ENCODE measurements around the gene CDH4. TPM values are rescaled to one million over a fixed set of nuclear protein-coding genes. Genes with fewer than 3 reads are reported as not detected.

CDH4 gene
- total and polyA plus RNA-seq, 7 donors: under 0.01 to 0.06 TPM; not detected in 5

GRCh38 chr20:61459705-61460104 is 207.6 kb downstream of the CDH4 start:
- H3K4me3 ChIP-seq: no peak overlapping the region
- H3K9me3 ChIP-seq: no peaks in the 10 kb centered on the region
- H3K36me3 ChIP-seq: no peaks in the 10 kb centered on the region
- no peak overlapping the region for H3K27ac ChIP-seq
- no peak for DNase-seq
- no peaks in the 10 kb centered on the region for H3K4me1 ChIP-seq
- peaks cover 0 to 12% (median 0%) of the 10 kb centered on the region in 3 donors for H3K27me3 ChIP-seq
- WGBS, 2 donors: 82 to 86% methylated on average over 7 of the region's 7 CpGs
- intact Hi-C loops (cut with DNase I): no loop called here
- TF ChIP-seq POLR2A (IDR thresholded peaks at IDR 0.05) (no peak), POLR2AphosphoS5 (IDR thresholded peaks at IDR 0.05) (no peak), CTCF (IDR thresholded peaks at IDR 0.05) (no peak), EP300 (IDR thresholded peaks at IDR 0.05) (no peak)

GRCh38 chr20:61460261-61461052 is 208.4 kb downstream of the CDH4 start:
- intact Hi-C loops (cut with DNase I): no loop called here
- WGBS, 2 donors: 76 to 79% methylated on average over 11 of the region's 11 CpGs

GRCh38 chr20:61461461-61461860 is 209.4 kb downstream of the CDH4 start:
- H3K9me3 ChIP-seq: no peaks in the 10 kb centered on the region
- no peak overlapping the region for H3K4me3 ChIP-seq
- H3K4me1 ChIP-seq: no peaks in the 10 kb centered on the region
- DNase-seq: no peak
- H3K36me3 ChIP-seq: no peaks in the 10 kb centered on the region
- intact Hi-C loops (cut with DNase I): no loop called here
- H3K27ac ChIP-seq: no peak overlapping the region
- 85 to 87% methylated on average over 12 of the region's 12 CpGs for WGBS, 2 donors
- TF ChIP-seq POLR2AphosphoS5 (IDR thresholded peaks at IDR 0.05) (no peak), EP300 (IDR thresholded peaks at IDR 0.05) (no peak), CTCF (IDR thresholded peaks at IDR 0.05) (no peak), POLR2A (IDR thresholded peaks at IDR 0.05) (no peak)
- H3K27me3 ChIP-seq: peaks cover 0 to 14% (median 0%) of the 10 kb centered on the region in 3 donors

More at GRCh38 chr20:61460261-61461052, 208.4 kb downstream of the CDH4 start:
- Histone ChIP-seq H3K4me3 (no peak overlapping the region), H3K4me1 (no peaks in the 10 kb centered on the region), H3K27me3 (peaks cover 0 to 12% (median 0%) of the 10 kb centered on the region in 3 donors), H3K9me3 (no peaks in the 10 kb centered on the region), H3K36me3 (no peaks in the 10 kb centered on the region), H3K27ac (no peak overlapping the region)
- DNase-seq: no peak
- no peak for TF ChIP-seq POLR2AphosphoS5 (IDR thresholded peaks at IDR 0.05)
- TF ChIP-seq CTCF (IDR thresholded peaks at IDR 0.05): no peak
- TF ChIP-seq POLR2A (IDR thresholded peaks at IDR 0.05): no peak
- no peak for TF ChIP-seq EP300 (IDR thresholded peaks at IDR 0.05)

- intact Hi-C loops (cut with DNase I): no loop called here
- Histone ChIP-seq H3K4me3 (no peak overlapping the region), H3K4me1 (no peaks in the 10 kb centered on the region), H3K27me3 (peaks cover 0 to 12% (median 0%) of the 10 kb centered on the region in 3 donors), H3K9me3 (peaks cover 0 to 7% (median 5%) of the 10 kb centered on the region in 4 donors), H3K27ac (no peak overlapping the region), H3K36me3 (no peaks in the 10 kb centered on the region)
- no peak for DNase-seq
- 72 to 80% methylated on average over 9 of the region's 9 CpGs for WGBS, 2 donors
- TF ChIP-seq POLR2A (IDR thresholded peaks at IDR 0.05) (no peak), POLR2AphosphoS5 (IDR thresholded peaks at IDR 0.05) (no peak), CTCF (IDR thresholded peaks at IDR 0.05) (no peak), EP300 (IDR thresholded peaks at IDR 0.05) (no peak)
Observed at GRCh38 chr20:61464307-61465303, 212.5 kb downstream of the CDH4 start.

Data from sigmoid colon (tissue), 7 donors.